ENCODE data around the gene JADE1.

DNA sequence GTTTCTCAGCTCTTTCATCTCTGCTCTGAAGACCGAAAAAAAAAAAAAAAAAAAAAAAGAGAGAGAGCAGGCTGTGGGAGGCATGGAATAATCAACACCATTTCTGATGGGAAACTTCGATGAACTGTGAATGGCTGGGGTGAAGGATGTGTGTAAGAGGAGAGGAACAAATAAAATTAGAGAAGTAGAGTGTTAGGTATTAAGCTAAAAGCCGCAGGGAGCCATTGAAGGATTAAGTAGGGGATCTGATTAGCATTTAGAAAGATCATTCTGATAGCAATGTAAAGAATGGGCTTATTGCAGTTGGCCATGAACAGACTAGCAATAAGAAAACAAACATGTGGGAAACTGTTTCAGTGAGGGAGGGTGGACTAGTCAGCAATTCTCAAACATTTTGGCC is 33.6 kb upstream of the JADE1 start:
- TF ChIP-seq, protein P1, sequence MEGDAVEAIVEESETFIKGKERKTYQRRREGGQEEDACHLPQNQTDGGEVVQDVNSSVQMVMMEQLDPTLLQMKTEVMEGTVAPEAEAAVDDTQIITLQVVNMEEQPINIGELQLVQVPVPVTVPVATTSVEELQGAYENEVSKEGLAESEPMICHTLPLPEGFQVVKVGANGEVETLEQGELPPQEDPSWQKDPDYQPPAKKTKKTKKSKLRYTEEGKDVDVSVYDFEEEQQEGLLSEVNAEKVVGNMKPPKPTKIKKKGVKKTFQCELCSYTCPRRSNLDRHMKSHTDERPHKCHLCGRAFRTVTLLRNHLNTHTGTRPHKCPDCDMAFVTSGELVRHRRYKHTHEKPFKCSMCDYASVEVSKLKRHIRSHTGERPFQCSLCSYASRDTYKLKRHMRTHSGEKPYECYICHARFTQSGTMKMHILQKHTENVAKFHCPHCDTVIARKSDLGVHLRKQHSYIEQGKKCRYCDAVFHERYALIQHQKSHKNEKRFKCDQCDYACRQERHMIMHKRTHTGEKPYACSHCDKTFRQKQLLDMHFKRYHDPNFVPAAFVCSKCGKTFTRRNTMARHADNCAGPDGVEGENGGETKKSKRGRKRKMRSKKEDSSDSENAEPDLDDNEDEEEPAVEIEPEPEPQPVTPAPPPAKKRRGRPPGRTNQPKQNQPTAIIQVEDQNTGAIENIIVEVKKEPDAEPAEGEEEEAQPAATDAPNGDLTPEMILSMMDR (IDR thresholded peaks at IDR 0.05; ENCODE audit: low read depth, low read length, missing input control) = no peak
- TF ChIP-seq, protein P2, sequence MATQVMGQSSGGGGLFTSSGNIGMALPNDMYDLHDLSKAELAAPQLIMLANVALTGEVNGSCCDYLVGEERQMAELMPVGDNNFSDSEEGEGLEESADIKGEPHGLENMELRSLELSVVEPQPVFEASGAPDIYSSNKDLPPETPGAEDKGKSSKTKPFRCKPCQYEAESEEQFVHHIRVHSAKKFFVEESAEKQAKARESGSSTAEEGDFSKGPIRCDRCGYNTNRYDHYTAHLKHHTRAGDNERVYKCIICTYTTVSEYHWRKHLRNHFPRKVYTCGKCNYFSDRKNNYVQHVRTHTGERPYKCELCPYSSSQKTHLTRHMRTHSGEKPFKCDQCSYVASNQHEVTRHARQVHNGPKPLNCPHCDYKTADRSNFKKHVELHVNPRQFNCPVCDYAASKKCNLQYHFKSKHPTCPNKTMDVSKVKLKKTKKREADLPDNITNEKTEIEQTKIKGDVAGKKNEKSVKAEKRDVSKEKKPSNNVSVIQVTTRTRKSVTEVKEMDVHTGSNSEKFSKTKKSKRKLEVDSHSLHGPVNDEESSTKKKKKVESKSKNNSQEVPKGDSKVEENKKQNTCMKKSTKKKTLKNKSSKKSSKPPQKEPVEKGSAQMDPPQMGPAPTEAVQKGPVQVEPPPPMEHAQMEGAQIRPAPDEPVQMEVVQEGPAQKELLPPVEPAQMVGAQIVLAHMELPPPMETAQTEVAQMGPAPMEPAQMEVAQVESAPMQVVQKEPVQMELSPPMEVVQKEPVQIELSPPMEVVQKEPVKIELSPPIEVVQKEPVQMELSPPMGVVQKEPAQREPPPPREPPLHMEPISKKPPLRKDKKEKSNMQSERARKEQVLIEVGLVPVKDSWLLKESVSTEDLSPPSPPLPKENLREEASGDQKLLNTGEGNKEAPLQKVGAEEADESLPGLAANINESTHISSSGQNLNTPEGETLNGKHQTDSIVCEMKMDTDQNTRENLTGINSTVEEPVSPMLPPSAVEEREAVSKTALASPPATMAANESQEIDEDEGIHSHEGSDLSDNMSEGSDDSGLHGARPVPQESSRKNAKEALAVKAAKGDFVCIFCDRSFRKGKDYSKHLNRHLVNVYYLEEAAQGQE (IDR thresholded peaks at IDR 0.05) = no peak
- TF ChIP-seq YY1 (IDR thresholded peaks at IDR 0.05) (no peak), MAX (IDR thresholded peaks at IDR 0.05) (no peak), GABPA (IDR thresholded peaks at IDR 0.05 in 1 of 2, conservative IDR thresholded peaks at IDR 0.05 in 1 of 2) (no peak)
